Pulmonary artery endothelial cell (primary cell): Measurements from ENCODE around the gene FXYD2. TPM values are rescaled to one million over a fixed set of nuclear protein-coding genes. Genes with fewer than 3 reads are reported as not detected.

ENCODE experiments used
- total RNA-seq: library from RNA; depleted of rRNA; stranded (reverse); fragments of >200 nt; gene quantifications from 2 replicates; pipeline ENCODE4 v1.2.3, GENCODE V29; 2014

The FXYD2 gene
- total RNA-seq, 1 donor from 2014 or later: 0.13 TPM

Other genes starting within 250 kb of the FXYD2 start
- not detected in 2 replicates for gene DSCAML1, start 27.5 kb downstream of the FXYD2 start, total RNA-seq
- gene FXYD6, start 51.9 kb upstream of the FXYD2 start, total RNA-seq: 0.07 and 0.26 TPM in 2 replicates
- gene TMPRSS13, start 104.7 kb upstream of the FXYD2 start, total RNA-seq: not detected in 2 replicates
- under 0.01 TPM in 1 of 2 replicates, not detected in the other for gene IL10RA, start 161.7 kb upstream of the FXYD2 start, total RNA-seq